ENCODE results near the gene COG1.

DNA sequence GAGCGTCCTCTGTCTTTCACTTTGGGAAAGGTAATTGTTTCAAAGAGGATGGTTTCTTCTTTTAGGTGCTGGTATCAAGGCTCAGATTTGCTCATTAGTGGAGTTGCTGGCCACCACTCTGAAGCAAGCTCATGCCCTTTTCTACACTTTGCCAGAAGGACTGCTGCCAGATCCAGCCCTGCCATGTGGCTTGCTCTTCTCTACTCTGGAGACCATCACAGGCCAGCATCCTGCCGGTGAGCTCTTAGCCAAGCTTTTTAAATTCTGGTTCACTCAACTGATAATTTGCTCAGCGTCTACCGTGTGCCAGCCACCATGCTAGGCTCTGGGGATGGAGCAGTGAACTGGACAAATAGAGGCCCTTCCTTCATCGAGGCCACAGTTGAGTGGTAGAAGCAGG is 4.3 kb downstream of the COG1 start:
- TF ChIP-seq CTCF (IDR thresholded peaks at IDR 0.05; ENCODE audit: low read length), result no peak
- no peak for TF ChIP-seq EZH2 (IDR thresholded peaks at IDR 0.05; ENCODE audit: borderline replicate concordance, low read length)

Measured in OCI-LY1 (cell line).